ENCODE data around the gene TSSK2.

DNA sequence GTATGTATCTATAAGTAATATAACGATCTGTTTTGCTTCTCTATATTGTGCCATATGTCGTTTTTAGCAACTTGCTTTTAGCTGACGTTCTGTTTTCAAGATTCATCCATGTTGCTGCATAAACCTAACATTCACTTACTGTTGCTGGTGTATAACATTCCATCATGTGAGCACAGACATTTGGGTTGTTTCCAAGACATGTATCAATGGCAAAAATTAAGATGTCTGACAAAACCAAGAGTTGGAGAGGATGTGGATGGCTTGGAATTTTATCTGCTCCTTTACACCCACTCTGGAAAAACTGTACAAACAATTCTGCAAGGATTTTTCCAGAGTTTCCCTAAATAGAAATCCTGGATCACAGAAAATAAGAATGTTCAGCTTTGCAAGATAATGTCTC is 49.8 kb upstream of the TSSK2 start:
- TF ChIP-seq, protein P1, sequence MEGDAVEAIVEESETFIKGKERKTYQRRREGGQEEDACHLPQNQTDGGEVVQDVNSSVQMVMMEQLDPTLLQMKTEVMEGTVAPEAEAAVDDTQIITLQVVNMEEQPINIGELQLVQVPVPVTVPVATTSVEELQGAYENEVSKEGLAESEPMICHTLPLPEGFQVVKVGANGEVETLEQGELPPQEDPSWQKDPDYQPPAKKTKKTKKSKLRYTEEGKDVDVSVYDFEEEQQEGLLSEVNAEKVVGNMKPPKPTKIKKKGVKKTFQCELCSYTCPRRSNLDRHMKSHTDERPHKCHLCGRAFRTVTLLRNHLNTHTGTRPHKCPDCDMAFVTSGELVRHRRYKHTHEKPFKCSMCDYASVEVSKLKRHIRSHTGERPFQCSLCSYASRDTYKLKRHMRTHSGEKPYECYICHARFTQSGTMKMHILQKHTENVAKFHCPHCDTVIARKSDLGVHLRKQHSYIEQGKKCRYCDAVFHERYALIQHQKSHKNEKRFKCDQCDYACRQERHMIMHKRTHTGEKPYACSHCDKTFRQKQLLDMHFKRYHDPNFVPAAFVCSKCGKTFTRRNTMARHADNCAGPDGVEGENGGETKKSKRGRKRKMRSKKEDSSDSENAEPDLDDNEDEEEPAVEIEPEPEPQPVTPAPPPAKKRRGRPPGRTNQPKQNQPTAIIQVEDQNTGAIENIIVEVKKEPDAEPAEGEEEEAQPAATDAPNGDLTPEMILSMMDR (IDR thresholded peaks at IDR 0.05; ENCODE audit: extremely low read depth in 1 of 2, insufficient read depth in 1 of 2, low read depth in 1 of 2, low read length in 2 of 2): no peak
- TF ChIP-seq POLR2A (IDR thresholded peaks at IDR 0.05; ENCODE audit: low read depth, low read length) (no peak), EZH2 (IDR thresholded peaks at IDR 0.05; ENCODE audit: borderline replicate concordance, low read depth, low read length, severe bottlenecking) (no peak), MYC (IDR thresholded peaks at IDR 0.05; ENCODE audit: low read depth, low read length) (no peak)
- TF ChIP-seq, protein P2, sequence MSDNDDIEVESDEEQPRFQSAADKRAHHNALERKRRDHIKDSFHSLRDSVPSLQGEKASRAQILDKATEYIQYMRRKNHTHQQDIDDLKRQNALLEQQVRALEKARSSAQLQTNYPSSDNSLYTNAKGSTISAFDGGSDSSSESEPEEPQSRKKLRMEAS (IDR thresholded peaks at IDR 0.05; ENCODE audit: insufficient read depth, insufficient read length): no peak
